ENCODE measurements around the gene RNF39. TPM values are rescaled to one million over a fixed set of nuclear protein-coding genes. Genes with fewer than 3 reads are reported as not detected.

RNF39 gene
- total RNA-seq, 4 donors from 2014 or later, result 0.27 to 0.95 TPM; not detected in 2

DNA sequence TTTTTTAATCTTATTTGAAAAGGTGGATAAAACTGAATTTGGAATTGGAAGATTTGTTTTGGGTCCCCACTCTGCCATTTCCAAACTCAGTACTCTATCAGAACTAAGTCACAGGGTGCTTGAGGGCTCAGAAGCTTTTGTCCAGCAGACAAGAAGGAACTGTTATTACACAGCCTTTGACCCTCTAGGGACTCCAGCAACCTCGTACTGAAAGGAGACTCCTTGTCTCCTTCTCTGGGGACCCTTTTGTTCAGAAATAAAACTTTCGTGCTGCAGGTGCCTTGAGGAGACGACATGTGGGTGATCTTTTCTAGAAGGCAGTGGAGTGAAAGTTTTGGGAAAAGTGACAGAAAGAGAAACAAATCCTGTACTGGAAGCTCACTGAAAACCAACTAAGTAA is 21.9 kb downstream of the RNF39 start:
- Histone ChIP-seq H3K4me3 (no peak overlapping the region), H3K36me3 (no peaks in the 10 kb centered on the region), H3K9me3 (no peaks in the 10 kb centered on the region), H3K27me3 (no peaks in the 10 kb centered on the region), H3K4me1 (no peaks in the 10 kb centered on the region), H3K27ac (no peak overlapping the region)
- DNase-seq, result no peak
- intact Hi-C loops (cut with DNase I; ENCODE audit: low total_unique reads), result no loop called here
- TF ChIP-seq POLR2A (IDR thresholded peaks at IDR 0.05) (no peak), EP300 (IDR thresholded peaks at IDR 0.05; ENCODE audit: low read depth) (no peak), POLR2AphosphoS5 (IDR thresholded peaks at IDR 0.05) (no peak)
- TF ChIP-seq, protein P1, sequence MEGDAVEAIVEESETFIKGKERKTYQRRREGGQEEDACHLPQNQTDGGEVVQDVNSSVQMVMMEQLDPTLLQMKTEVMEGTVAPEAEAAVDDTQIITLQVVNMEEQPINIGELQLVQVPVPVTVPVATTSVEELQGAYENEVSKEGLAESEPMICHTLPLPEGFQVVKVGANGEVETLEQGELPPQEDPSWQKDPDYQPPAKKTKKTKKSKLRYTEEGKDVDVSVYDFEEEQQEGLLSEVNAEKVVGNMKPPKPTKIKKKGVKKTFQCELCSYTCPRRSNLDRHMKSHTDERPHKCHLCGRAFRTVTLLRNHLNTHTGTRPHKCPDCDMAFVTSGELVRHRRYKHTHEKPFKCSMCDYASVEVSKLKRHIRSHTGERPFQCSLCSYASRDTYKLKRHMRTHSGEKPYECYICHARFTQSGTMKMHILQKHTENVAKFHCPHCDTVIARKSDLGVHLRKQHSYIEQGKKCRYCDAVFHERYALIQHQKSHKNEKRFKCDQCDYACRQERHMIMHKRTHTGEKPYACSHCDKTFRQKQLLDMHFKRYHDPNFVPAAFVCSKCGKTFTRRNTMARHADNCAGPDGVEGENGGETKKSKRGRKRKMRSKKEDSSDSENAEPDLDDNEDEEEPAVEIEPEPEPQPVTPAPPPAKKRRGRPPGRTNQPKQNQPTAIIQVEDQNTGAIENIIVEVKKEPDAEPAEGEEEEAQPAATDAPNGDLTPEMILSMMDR (IDR thresholded peaks at IDR 0.05), result no peak
- WGBS, 2 donors (ENCODE audit: low coverage in 1 of 2), result 77 to 89% methylated on average over 3 of the region's 3 CpGs
- in situ Hi-C loops (cut with MboI; ENCODE audit: low pct_ligation_motif_present in 1 of 4, low pct_unique_long_range_greater_than_20kb in 1 of 4, low sequenced_read_pairs in 3 of 4), result no loop called here

DNA sequence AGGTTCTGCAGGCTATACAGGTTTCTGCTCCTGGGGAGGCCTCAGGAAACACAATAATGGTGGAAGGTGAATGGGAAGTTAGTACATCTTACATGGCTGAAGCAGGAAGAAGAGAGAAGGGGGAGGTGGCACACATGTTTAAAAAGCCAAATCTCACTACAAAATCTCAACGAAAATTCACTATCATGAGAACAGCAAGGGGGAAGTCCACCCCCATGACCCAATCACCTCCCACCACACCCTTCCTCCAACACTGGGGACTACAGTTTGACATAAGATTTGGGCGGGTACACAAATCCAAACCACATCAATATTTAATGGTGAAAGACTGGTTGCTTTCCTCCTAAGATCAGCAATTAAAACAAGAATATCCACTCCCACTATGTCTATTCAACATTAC is 28.3 kb downstream of the RNF39 start:
- DNase-seq, result no peak
- Histone ChIP-seq H3K4me1 (no peaks in the 10 kb centered on the region), H3K4me3 (no peak overlapping the region), H3K27me3 (no peaks in the 10 kb centered on the region), H3K27ac (no peak overlapping the region), H3K36me3 (no peaks in the 10 kb centered on the region), H3K9me3 (no peaks in the 10 kb centered on the region)
- 71 to 84% methylated on average over 2 of the region's 2 CpGs for WGBS, 2 donors (ENCODE audit: low coverage in 1 of 2)
- intact Hi-C loops (cut with DNase I; ENCODE audit: low total_unique reads) (no loop called here), in situ Hi-C loops (cut with MboI; ENCODE audit: low pct_ligation_motif_present in 1 of 4, low pct_unique_long_range_greater_than_20kb in 1 of 4, low sequenced_read_pairs in 3 of 4) (no loop called here)
- TF ChIP-seq EP300 (IDR thresholded peaks at IDR 0.05; ENCODE audit: low read depth) (no peak), POLR2AphosphoS5 (IDR thresholded peaks at IDR 0.05) (no peak), POLR2A (IDR thresholded peaks at IDR 0.05) (no peak)
- TF ChIP-seq, protein P1 (IDR thresholded peaks at IDR 0.05), result no peak

DNA sequence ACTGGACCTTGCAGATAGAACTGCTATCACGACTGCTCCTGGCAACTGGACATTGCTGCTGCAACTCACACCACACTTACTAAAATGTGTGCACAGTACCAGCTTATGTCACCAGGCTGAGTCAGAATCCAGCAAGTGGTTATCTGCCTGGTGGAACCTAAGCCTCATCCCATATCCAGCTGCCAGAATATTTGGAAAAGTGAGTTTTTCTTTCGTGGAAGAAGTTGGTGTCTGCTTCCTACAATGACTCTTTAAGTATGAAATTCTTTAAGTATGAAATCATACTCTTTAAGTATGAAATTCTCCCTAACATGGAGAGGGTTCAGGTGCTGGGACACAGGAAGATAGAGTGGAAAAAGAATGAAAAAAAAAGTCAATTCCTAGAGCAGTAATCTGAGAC is 30.9 kb downstream of the RNF39 start:
- Histone ChIP-seq H3K9me3 (no peaks in the 10 kb centered on the region), H3K27ac (no peak overlapping the region), H3K36me3 (no peaks in the 10 kb centered on the region), H3K27me3 (no peaks in the 10 kb centered on the region), H3K4me1 (no peaks in the 10 kb centered on the region), H3K4me3 (no peak overlapping the region)
- 50 to 77% methylated on average over 1 to 2 of the region's 2 CpGs for WGBS, 2 donors (ENCODE audit: low coverage in 1 of 2)
- DNase-seq, result no peak
- intact Hi-C loops (cut with DNase I; ENCODE audit: low total_unique reads) (no loop called here), in situ Hi-C loops (cut with MboI; ENCODE audit: low pct_ligation_motif_present in 1 of 4, low pct_unique_long_range_greater_than_20kb in 1 of 4, low sequenced_read_pairs in 3 of 4) (no loop called here)
- TF ChIP-seq POLR2A (IDR thresholded peaks at IDR 0.05) (no peak), POLR2AphosphoS5 (IDR thresholded peaks at IDR 0.05) (no peak), EP300 (IDR thresholded peaks at IDR 0.05; ENCODE audit: low read depth) (no peak)
- TF ChIP-seq, protein P1 (IDR thresholded peaks at IDR 0.05), result no peak

DNA sequence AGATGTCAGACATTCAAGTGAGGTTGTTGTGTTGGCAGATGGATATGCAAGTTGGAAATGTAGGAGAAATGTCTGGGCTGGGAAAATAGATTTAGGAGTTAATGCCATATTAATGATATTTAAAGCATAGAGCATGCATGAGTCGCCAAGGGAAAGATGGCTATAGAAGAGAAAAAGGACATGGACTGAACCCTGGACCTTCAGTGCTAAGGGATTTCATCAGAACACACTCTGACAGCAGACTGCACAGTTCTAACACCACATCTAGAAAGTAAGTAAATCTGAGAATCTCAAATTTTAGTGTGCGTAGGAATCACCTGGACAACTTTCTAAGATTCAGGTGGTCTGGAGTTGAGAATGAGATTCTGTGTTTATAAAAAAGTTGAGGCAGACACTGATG is 31.8 kb downstream of the RNF39 start:
- 98 to 100% methylated on average over 1 to 2 of the region's 2 CpGs for WGBS, 2 donors (ENCODE audit: low coverage in 1 of 2)
- Histone ChIP-seq H3K4me3 (no peak overlapping the region), H3K27ac (no peak overlapping the region), H3K36me3 (no peaks in the 10 kb centered on the region), H3K4me1 (no peaks in the 10 kb centered on the region), H3K9me3 (no peaks in the 10 kb centered on the region), H3K27me3 (no peaks in the 10 kb centered on the region)
- TF ChIP-seq POLR2A (IDR thresholded peaks at IDR 0.05), result no peak
- TF ChIP-seq EP300 (IDR thresholded peaks at IDR 0.05; ENCODE audit: low read depth), result no peak
- no peak for TF ChIP-seq POLR2AphosphoS5 (IDR thresholded peaks at IDR 0.05)
- TF ChIP-seq, protein P1 (IDR thresholded peaks at IDR 0.05), result no peak
- intact Hi-C loops (cut with DNase I; ENCODE audit: low total_unique reads), result no loop called here
- no peak for DNase-seq
- in situ Hi-C loops (cut with MboI; ENCODE audit: low pct_ligation_motif_present in 1 of 4, low pct_unique_long_range_greater_than_20kb in 1 of 4, low sequenced_read_pairs in 3 of 4), result no loop called here

Data from transverse colon (tissue), 4 donors.